ENCODE data around the gene SLC29A1. TPM values are rescaled to one million over a fixed set of nuclear protein-coding genes. Genes with fewer than 3 reads are reported as not detected.
A peak's percentile ranks its signal among the peaks of the same experiment; 100 is the strongest.
"Not testable (repeated sequence)": the region's sequence is repeated elsewhere in the genome, so short reads cannot be mapped to it uniquely, and the experiment has no call there.

SLC29A1 gene
- total RNA-seq, 1 experiment from 2014 or later, result 20.4 TPM

- DNase-seq (ENCODE audit: low read depth), result peak; percentile 42
Observed at GRCh38 chr6:44222486-44223318, 693 bp upstream of the SLC29A1 start.

- peak; percentile 68 for DNase-seq (ENCODE audit: low read depth)
Observed at GRCh38 chr6:44224029-44224964, 902 bp downstream of the SLC29A1 start.

GRCh38 chr6:44224965-44225305 is 1.5 kb downstream of the SLC29A1 start:
- no peak for DNase-seq (ENCODE audit: low read depth)

- DNase-seq (ENCODE audit: low read depth), result no peak
Observed at GRCh38 chr6:44225579-44226325, 2.4 kb downstream of the SLC29A1 start.

GRCh38 chr6:44226368-44227147 is 3.2 kb downstream of the SLC29A1 start:
- no peak for DNase-seq (ENCODE audit: low read depth)

- no peak for DNase-seq (ENCODE audit: low read depth)
Observed at GRCh38 chr6:44227148-44227793, 3.9 kb downstream of the SLC29A1 start.

GRCh38 chr6:44228031-44228430 is 4.6 kb downstream of the SLC29A1 start:
- no peak for DNase-seq (ENCODE audit: low read depth)

- DNase-seq (ENCODE audit: low read depth), result no peak
Observed at GRCh38 chr6:44228433-44228832, 5.0 kb downstream of the SLC29A1 start.

- no peak for DNase-seq (ENCODE audit: low read depth)
Observed at GRCh38 chr6:44228836-44229235, 5.4 kb downstream of the SLC29A1 start.

- DNase-seq (ENCODE audit: low read depth), result no peak
Observed at GRCh38 chr6:44229376-44230033, 6.1 kb downstream of the SLC29A1 start.

- DNase-seq (ENCODE audit: low read depth), result no peak
Observed at GRCh38 chr6:44230034-44230675, 6.8 kb downstream of the SLC29A1 start.

- DNase-seq (ENCODE audit: low read depth), result not testable (repeated sequence)
Observed at GRCh38 chr6:44231426-44231825, 8.0 kb downstream of the SLC29A1 start.

- no peak for DNase-seq (ENCODE audit: low read depth)
Observed at GRCh38 chr6:44232676-44233566, 9.5 kb downstream of the SLC29A1 start.

GRCh38 chr6:44233567-44234100 is 10.2 kb downstream of the SLC29A1 start:
- no peak for DNase-seq (ENCODE audit: low read depth)

GRCh38 chr6:44234101-44235025 is 11.0 kb downstream of the SLC29A1 start:
- peak; percentile 77 for DNase-seq (ENCODE audit: low read depth)

GRCh38 chr6:44235269-44235668 is 11.9 kb downstream of the SLC29A1 start:
- DNase-seq (ENCODE audit: low read depth), result no peak

GRCh38 chr6:44235891-44236516 is 12.6 kb downstream of the SLC29A1 start:
- no peak for DNase-seq (ENCODE audit: low read depth)

Measured in Daoy (cell line).